A673 (cell line): ENCODE measurements around the gene ADRA2C. TPM values are rescaled to one million over a fixed set of nuclear protein-coding genes. Genes with fewer than 3 reads are reported as not detected.

Experiments
- BruUV-seq: library from RNA; stranded (reverse); fragments of 400-500 nt; replicated peaks from 2 replicates; lab custom pipeline; 2021; lab: Mats Ljungman, UMichigan
- CTCF ChIA-PET: fragments of 300-600 bp; sonication (Branson Sonifier 250); formaldehyde crosslinking; loops from one replicate; lab custom pipeline; 2022; ENCODE audit warnings: antibody characterized with exemption; lab: Charles Lee
- POLR2A ChIA-PET: fragments of 300-600 bp; sonication (Branson Sonifier 250); formaldehyde crosslinking; loops from one replicate; lab custom pipeline; 2022; ENCODE audit warnings: antibody characterized with exemption; ENCODE audit not compliant: low non-redundant PET; lab: Charles Lee
- DNase-seq: peaks from one replicate; pipeline ENCODE4 v3.0.0-alpha.2; 2015; ENCODE audit warnings: low spot score
- H3K27ac ChIP-seq: fragments of 200-600 bp; sonication (generic); 2 replicates; pipeline ENCODE4 v1.5.1; 2016; ENCODE audit warnings: mixed run types, low read depth, mild to moderate bottlenecking, mixed read lengths, antibody characterized with exemption, low read length; ENCODE audit not compliant: poor library complexity, severe bottlenecking
- H3K27me3 ChIP-seq: fragments of 200-600 bp; sonication (generic); replicated peaks from 2 replicates; pipeline ENCODE4 v1.6.1; 2017; ENCODE audit warnings: mixed run types, low read depth, mild to moderate bottlenecking, mixed read lengths, antibody characterized with exemption, low read length; ENCODE audit not compliant: insufficient read depth, poor library complexity
- H3K36me3 ChIP-seq: fragments of 200-600 bp; sonication (generic); 2 replicates; pipeline ENCODE4 v1.6.1; 2016; ENCODE audit warnings: mixed run types, mild to moderate bottlenecking, mixed read lengths, antibody characterized with exemption, low read length; ENCODE audit not compliant: insufficient read depth, poor library complexity, severe bottlenecking
- H3K4me1 ChIP-seq: fragments of 200-600 bp; sonication (generic); 2 replicates; pipeline ENCODE4 v1.6.1; 2017; ENCODE audit warnings: mixed run types, mild to moderate bottlenecking, mixed read lengths, antibody characterized with exemption, low read length; ENCODE audit not compliant: insufficient read depth, poor library complexity, severe bottlenecking
- H3K4me3 ChIP-seq: fragments of 200-600 bp; sonication (generic); 2 replicates; pipeline ENCODE4 v1.5.1; 2016; ENCODE audit warnings: low read depth, mixed run types, mild to moderate bottlenecking, mixed read lengths, low read length; ENCODE audit not compliant: poor library complexity, severe bottlenecking
- H3K9me3 ChIP-seq: fragments of 200-600 bp; sonication (generic); 2 replicates; pipeline ENCODE4 v1.6.1; 2016; ENCODE audit warnings: mixed run types, low read depth, mild to moderate bottlenecking, mixed read lengths, antibody characterized with exemption, low read length; ENCODE audit not compliant: poor library complexity, severe bottlenecking
- CTCF ChIP-seq: fragments of 300-800, 200-600 bp; sonication (generic); conservative IDR thresholded peaks from 2 replicates; pipeline ENCODE4 v1.5.1; 2017; ENCODE audit warnings: low read depth, mild to moderate bottlenecking, antibody characterized with exemption, low read length, moderate library complexity, mixed read lengths
- EZH2 ChIP-seq: fragments of 200-600 bp; sonication (generic); IDR thresholded peaks from 2 replicates; pipeline ENCODE4 v1.6.1; 2017; ENCODE audit warnings: borderline replicate concordance, low read depth, mild to moderate bottlenecking, mixed read lengths, antibody characterized with exemption, low read length; ENCODE audit not compliant: poor library complexity, severe bottlenecking
- intact Hi-C: fragments of 100-400 bp; cut with micrococcal nuclease; formaldehyde crosslinking; loops from one replicate; pipeline ENCODE4 v1.10.0; 2022; ENCODE audit not compliant: unreplicated experiment
- total RNA-seq: library from RNA; stranded (reverse); gene quantifications from 2 replicates; pipeline ENCODE4 v1.2.3, GENCODE V29; 2021

ADRA2C gene
- total RNA-seq, 1 experiment from 2014 or later = 14.8 TPM

DNA sequence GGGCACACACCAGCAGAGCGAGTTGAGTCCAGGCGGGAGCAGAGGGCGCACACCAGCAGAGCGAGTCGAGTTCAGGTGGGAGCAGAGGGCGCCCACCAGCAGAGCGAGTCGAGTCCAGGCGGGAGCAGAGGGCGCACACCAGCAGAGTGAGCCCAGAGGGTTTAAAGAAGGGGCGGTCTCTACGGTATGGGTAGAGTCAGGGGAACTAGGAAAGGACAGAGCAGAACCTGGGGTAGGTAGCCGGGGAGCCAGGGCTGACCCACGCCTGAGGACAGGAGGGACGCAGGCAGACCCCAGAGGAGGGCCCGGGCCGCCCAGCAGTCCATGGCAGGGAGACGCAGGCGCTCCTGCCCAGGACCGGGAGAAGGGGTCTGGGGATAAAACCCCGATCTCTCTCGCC is 22.0 kb upstream of the ADRA2C start:
- POLR2A ChIA-PET = no interaction called here
- CTCF ChIA-PET = no interaction called here
- Histone ChIP-seq H3K27ac (no peak overlapping the region), H3K4me1 (no peaks in the 10 kb centered on the region), H3K9me3 (no peaks in the 10 kb centered on the region), H3K36me3 (no peaks in the 10 kb centered on the region), H3K4me3 (no peak overlapping the region), H3K27me3 (peaks cover 54% of the 10 kb centered on the region)
- no TSS peak for BruUV-seq
- DNase-seq = no peak
- intact Hi-C loops = no loop called here
- no peak for TF ChIP-seq CTCF
- no peak for TF ChIP-seq EZH2

DNA sequence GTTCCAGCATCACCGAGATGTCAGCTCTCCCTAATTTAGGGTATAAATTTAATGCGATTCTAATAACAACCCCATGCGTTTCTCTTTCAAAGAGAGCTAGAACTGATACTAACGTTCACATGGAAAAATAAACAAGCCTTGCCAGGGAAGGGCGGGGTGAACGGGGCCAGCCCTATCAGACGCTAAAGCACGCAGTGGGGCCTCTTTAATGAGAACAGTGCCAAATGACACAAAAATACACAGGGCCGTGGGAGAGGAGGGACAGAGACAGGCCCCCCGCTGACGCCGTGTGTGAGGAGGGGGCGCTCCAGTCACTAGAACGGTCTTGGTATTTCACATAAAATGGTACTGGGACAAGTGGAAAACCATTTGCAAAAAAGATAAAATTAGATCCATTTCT is 21.3 kb upstream of the ADRA2C start:
- Histone ChIP-seq H3K27me3 (peaks cover 54% of the 10 kb centered on the region), H3K9me3 (no peaks in the 10 kb centered on the region), H3K4me3 (no peak overlapping the region), H3K36me3 (no peaks in the 10 kb centered on the region), H3K27ac (no peak overlapping the region), H3K4me1 (no peaks in the 10 kb centered on the region)
- DNase-seq = no peak
- ChIA-PET CTCF (no interaction called here), POLR2A (no interaction called here)
- TF ChIP-seq EZH2 = no peak
- TF ChIP-seq CTCF = no peak
- intact Hi-C loops = no loop called here
- no TSS peak for BruUV-seq

DNA sequence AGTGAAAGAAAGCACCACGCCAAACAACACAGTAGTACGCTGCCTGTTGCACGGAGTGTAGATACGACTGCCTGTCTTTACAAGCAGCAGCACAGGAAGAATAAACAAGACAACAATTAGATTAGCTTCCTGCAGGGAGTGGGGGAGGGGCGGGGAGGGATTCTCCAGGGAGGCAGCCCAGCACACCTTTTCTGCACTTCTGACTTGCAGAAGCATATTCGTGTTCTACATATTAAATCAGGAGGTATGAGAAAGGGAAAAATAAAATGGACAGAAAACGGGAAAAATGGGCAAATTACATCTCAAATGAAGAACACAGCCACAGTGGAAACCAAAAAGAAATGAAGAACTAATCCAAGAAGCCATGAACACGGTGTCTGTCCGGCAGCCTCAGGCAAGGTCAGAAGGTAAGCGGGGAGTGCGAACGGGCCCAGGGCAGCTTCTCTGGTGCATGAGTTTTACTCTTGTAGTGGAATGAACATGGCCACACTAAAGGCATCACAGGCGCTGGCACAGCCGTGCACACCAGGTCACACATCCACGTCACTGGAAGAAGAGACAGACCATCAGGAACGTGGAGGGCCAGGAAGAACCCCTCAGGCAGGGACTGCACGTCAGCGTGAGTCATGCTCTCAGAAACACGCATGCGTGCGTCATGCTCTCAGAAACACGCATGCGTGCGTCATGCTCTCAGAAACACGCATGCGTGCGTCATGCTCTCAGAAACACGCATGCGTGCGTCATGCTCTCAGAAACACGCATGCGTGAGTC is 20.1 kb upstream of the ADRA2C start:
- intact Hi-C loops = no loop called here
- no peaks in the 10 kb centered on the region for H3K4me1 ChIP-seq
- no peaks in the 10 kb centered on the region for H3K9me3 ChIP-seq
- POLR2A ChIA-PET = no interaction called here
- no peak for TF ChIP-seq CTCF
- no peak for DNase-seq
- BruUV-seq = no TSS peak
- H3K27ac ChIP-seq = no peak overlapping the region
- CTCF ChIA-PET = no interaction called here
- H3K27me3 ChIP-seq = peaks cover 54% of the 10 kb centered on the region
- no peak overlapping the region for H3K4me3 ChIP-seq
- H3K36me3 ChIP-seq = no peaks in the 10 kb centered on the region
